GM19238 (cell line): ENCODE results near the gene PTOV1.

ENCODE experiments used
- DNase-seq: peaks from one replicate; pipeline ENCODE4 v3.0.0; 2011; ENCODE audit warnings: low spot score; ENCODE audit not compliant: insufficient read length

PTOV1 gene

GRCh38 chr19:49843265-49843664 is 7.7 kb upstream of the PTOV1 start:
- DNase-seq: no peak

GRCh38 chr19:49844138-49845095 is 6.5 kb upstream of the PTOV1 start:
- no peak for DNase-seq

- DNase-seq: no peak
Observed at GRCh38 chr19:49845414-49845813, 5.5 kb upstream of the PTOV1 start.

GRCh38 chr19:49846408-49846807 is 4.6 kb upstream of the PTOV1 start:
- DNase-seq: no peak

GRCh38 chr19:49847731-49848696 is 2.9 kb upstream of the PTOV1 start:
- DNase-seq: no peak

DNA sequence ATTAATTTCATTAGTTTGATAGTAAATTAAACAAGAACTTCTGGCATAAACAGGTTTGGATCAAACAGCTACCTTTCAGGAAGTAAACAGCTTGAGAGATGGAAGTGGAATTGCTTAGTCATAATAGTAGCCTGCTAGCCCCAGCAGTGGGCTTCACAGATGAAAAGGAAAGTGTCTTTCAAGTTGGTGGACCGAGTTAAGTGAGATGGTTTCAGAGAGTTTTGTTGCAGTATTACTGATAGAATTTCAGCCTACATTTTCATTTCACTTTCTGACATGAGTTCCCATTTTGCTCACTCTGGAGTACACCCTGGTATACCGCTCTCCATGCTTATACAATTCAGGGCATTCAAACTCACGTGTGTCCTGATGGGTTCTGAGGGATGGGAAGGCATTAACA is 2.0 kb upstream of the PTOV1 start:
- DNase-seq: no peak

DNA sequence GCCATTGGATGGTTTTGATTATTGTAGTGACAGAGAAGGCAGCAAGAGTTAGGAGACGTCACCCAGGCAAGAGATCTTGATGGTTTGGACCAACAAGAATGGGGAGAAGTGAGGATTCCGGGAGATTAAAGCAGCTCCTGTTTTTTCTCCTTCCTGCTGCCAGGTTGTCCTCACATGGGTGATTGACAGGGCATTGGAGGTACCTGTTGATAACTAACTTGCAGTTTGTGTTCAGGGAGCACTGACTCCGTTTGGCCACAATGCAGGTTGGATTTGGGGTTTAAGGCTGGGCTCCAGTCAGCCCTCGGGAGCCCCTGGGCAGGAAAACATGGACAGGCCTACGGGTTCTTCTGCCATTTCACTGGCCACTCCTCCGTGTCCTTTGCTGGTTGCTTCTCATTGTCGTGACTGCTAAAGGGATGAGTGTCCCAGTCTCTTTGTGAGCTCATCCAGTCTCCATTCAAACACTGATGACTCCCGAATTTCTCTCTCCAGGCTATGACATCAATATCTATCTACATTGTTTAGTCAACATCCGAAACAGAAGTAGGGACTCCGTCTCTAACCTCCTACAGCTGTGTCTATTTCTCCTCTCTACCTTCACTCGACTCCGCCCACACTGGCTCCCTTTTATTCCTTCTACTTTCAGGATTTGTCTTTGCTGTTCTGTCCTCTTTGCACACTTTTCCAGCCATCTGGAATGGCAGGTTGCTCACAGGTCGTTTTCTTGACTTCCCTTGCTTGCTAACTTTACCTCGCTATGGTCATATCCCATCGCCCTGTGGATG is 1.3 kb upstream of the PTOV1 start:
- no peak for DNase-seq

DNA sequence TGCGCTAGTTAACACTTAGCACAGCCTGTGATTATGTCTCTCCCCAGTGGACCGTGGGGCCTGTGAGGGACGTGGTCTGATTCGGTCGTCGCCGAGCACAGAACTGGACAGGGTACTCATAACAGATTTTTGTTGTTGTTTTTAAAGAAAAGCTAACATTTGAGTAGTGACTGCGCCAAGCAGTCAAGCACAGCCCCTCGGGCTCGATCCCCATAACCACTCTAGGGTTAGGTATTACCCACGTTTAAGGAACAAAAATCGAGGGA is 805 bp upstream of the PTOV1 start:
- no peak for DNase-seq

- peak; percentile 57 for DNase-seq
Observed at GRCh38 chr19:49851456-49852259, 699 bp downstream of the PTOV1 start.

GRCh38 chr19:49852631-49853126 is 1.7 kb downstream of the PTOV1 start:
- no peak for DNase-seq

GRCh38 chr19:49853852-49854377 is 3.0 kb downstream of the PTOV1 start:
- no peak for DNase-seq

- no peak for DNase-seq
Observed at GRCh38 chr19:49854378-49855263, 3.7 kb downstream of the PTOV1 start.

DNA sequence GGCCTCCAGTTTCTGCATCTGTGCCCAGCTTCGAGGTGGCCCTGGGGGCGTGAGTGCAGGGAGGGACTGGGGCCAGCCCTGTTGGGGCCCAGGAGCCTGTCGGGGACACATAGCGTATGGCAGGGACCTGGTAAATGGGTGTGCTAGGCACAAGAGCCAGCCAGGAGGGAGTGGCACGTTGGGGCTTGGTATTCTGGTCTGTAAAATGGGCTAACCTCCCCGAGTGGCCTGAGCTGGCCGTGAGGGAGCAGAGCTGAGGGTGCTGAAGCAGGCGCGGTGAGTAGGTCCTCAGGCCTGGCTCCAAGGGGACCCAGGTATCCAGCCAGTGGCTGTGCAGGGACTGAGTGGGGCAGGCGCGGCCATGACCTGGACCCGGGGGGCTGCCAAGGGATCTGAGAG is 4.3 kb downstream of the PTOV1 start:
- DNase-seq: no peak

DNA sequence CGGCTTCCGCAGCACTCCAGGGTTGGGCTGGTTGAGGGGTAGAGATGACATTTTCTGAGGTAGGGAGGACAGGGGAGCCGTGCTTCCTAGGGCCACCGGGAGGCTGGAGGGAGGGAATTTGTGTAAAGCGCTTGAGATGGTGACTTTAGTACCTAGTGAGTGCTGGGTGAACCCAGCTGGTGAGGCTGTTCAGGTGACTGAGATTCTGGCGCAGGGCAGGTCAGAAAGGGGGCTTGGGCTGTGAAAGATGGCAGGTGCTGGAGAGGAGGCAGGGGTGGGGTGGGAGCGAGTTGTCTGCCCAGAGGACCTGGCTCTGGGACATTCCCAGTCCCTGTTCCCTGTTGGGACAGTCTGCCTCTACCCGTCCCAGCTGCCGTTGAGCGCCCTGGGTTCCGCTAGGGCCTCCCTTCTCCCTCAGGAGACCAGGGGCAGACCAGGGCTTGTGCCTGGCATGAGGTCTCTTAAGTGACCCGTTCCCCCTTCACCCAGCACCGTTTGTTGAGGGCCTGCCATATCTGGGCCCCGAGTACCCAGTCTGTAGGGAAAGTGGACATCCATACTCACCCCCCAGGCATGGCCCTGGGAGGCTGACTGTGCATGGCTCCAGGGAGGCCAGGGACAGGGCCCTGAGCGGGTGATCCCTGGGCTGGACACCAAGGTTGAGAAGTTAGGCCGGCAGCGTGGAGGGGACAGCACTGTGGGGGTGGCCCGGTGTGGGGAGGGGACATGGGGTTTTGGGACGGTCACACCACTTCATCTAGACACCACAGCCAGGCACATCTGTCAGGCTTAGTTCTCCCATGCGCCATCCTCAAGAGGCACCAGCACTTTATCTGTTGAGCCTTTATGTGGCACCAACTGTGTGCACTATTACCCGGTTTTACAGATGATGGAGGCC is 5.0 kb downstream of the PTOV1 start:
- DNase-seq: no peak

- no peak for DNase-seq
Observed at GRCh38 chr19:49856574-49857021, 5.6 kb downstream of the PTOV1 start.

- DNase-seq: no peak
Observed at GRCh38 chr19:49857061-49857837, 6.3 kb downstream of the PTOV1 start.

GRCh38 chr19:49857838-49858087 is 6.8 kb downstream of the PTOV1 start:
- no peak for DNase-seq
